Ishikawa (cell line): ENCODE measurements around the gene ACSS1.

Source experiments
- FOXM1 ChIP-seq: IDR thresholded peaks from 2 replicates; pipeline ENCODE4 v1.6.1; 2012; ENCODE audit warnings: low read depth, borderline replicate concordance
- RAD21 ChIP-seq: IDR thresholded peaks from 2 replicates; pipeline ENCODE4 v1.6.1; 2012; ENCODE audit warnings: low read depth
- TCF12 ChIP-seq: IDR thresholded peaks from 2 replicates; pipeline ENCODE4 v1.6.1; 2012; ENCODE audit warnings: low read depth
- TF ChIP-seq, protein P1 (sequence below): IDR thresholded peaks from 2 replicates; pipeline ENCODE4 v1.6.1; 2012; ENCODE audit warnings: low read depth, mild to moderate bottlenecking

DNA sequence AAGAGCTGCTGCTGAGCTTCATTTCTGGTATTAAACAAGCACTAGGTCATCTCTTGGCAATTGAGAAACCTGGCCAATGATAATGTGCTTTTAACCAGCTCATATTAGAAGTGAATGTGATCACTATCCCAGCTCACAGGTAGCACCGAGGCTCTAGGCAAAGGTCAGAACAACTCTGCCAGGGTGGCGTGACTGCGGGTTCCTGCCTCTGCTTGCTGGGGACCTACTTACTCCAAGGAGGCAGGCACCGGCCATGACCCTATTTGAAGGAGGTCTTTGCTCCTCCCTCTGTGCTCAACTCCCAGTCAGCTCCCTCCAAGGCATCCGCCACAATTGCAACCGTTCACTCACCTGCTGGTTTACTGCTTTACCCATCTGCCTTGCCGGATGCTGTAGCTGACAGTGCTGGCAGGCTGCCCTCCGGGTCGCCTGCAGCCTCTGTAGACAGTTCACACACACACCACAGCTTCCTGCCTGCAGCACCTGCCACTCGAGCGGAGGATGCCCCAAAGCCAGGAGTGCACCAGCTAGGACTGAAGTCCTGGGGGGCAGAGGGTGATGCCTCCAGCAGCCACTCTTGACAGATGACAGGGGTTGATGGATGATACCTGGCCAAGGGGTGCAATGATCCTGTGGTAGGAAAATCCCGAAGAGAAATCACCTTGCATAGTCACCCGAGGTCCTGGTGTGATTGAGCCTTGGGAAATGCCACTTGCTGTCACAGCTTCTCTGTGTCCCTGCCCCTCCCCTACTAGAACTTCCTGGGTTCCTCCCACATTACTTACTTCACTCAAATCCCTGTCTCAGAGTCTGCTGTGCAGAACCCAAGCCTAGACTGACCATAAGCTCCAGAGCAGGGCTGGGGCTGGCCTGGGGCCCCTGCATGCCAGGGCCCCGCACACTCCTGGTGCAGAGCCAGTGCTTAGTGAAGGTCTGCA, 32.8 kb upstream of the ACSS1 start:
- TF ChIP-seq RAD21 (no peak), FOXM1 (no peak), TCF12 (no peak)
- TF ChIP-seq, protein P1, sequence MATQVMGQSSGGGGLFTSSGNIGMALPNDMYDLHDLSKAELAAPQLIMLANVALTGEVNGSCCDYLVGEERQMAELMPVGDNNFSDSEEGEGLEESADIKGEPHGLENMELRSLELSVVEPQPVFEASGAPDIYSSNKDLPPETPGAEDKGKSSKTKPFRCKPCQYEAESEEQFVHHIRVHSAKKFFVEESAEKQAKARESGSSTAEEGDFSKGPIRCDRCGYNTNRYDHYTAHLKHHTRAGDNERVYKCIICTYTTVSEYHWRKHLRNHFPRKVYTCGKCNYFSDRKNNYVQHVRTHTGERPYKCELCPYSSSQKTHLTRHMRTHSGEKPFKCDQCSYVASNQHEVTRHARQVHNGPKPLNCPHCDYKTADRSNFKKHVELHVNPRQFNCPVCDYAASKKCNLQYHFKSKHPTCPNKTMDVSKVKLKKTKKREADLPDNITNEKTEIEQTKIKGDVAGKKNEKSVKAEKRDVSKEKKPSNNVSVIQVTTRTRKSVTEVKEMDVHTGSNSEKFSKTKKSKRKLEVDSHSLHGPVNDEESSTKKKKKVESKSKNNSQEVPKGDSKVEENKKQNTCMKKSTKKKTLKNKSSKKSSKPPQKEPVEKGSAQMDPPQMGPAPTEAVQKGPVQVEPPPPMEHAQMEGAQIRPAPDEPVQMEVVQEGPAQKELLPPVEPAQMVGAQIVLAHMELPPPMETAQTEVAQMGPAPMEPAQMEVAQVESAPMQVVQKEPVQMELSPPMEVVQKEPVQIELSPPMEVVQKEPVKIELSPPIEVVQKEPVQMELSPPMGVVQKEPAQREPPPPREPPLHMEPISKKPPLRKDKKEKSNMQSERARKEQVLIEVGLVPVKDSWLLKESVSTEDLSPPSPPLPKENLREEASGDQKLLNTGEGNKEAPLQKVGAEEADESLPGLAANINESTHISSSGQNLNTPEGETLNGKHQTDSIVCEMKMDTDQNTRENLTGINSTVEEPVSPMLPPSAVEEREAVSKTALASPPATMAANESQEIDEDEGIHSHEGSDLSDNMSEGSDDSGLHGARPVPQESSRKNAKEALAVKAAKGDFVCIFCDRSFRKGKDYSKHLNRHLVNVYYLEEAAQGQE: no peak
